ENCODE measurements around the gene SH3RF3.

SH3RF3 gene

DNA sequence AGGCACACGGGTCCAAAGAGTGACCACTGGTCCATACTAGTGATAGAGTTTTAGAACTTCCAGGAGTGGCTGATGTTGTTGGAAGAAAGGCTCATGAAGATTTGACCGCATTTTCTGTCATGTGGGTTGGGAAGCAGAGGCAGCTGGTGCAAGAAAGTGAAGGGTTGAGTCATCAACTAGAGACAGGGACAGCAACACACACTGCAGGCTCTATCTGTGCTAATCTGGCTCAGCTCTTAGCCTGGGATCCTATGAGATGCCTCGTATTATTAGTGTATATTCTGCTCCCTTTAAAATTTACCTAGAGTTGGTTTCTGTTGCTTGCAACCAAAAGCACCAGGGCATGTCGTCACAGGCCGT, 2.5 kb upstream of the SH3RF3 start:
- TF ChIP-seq CTCF (IDR thresholded peaks at IDR 0.05; ENCODE audit: borderline replicate concordance, insufficient read depth, low read depth, low read length) = no peak
- H3K4me3 ChIP-seq (ENCODE audit: low read depth, low read length) = no peak overlapping the region

DNA sequence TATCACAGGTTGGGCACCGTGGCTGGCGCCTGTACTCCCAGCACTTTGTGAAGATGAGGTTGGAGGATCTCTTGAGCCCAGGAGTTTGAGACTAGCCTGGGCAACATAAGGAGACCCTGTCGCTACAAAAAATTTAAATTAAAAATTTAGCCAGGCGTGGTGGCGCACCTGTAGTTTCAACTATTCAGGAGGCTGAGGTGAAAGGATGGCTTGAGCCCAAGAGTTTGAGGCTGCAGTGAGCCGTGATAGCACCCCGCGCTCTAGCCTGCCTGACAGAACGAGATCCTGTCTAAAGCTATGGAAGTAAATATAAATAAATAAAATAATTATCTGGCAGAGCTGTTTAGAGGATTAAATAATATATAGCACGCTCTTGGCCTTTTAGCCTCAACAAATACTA, 1.4 kb upstream of the SH3RF3 start:
- no peak overlapping the region for H3K4me3 ChIP-seq (ENCODE audit: low read depth, low read length)
- TF ChIP-seq CTCF (IDR thresholded peaks at IDR 0.05; ENCODE audit: borderline replicate concordance, insufficient read depth, low read depth, low read length) = no peak

GRCh38 chr2:109128048-109128615, 873 bp upstream of the SH3RF3 start:
- peak; percentile 83 for TF ChIP-seq CTCF (IDR thresholded peaks at IDR 0.05; ENCODE audit: borderline replicate concordance, insufficient read depth, low read depth, low read length)
- H3K4me3 ChIP-seq (ENCODE audit: low read depth, low read length) = no peak overlapping the region

- no peak for TF ChIP-seq CTCF (IDR thresholded peaks at IDR 0.05; ENCODE audit: borderline replicate concordance, insufficient read depth, low read depth, low read length)
Measured at GRCh38 chr2:109129356-109129920, 433 bp downstream of the SH3RF3 start.

GRCh38 chr2:109129921-109130722, 1.1 kb downstream of the SH3RF3 start:
- no peak overlapping the region for H3K4me3 ChIP-seq (ENCODE audit: low read depth, low read length)
- no peak for TF ChIP-seq CTCF (IDR thresholded peaks at IDR 0.05; ENCODE audit: borderline replicate concordance, insufficient read depth, low read depth, low read length)

More at GRCh38 chr2:109129356-109129920, 433 bp downstream of the SH3RF3 start:
- no peak overlapping the region for H3K4me3 ChIP-seq (ENCODE audit: low read depth, low read length)

- H3K4me3 ChIP-seq (ENCODE audit: low read depth, low read length) = no peak overlapping the region
- TF ChIP-seq CTCF (IDR thresholded peaks at IDR 0.05; ENCODE audit: borderline replicate concordance, insufficient read depth, low read depth, low read length) = no peak
Measured at GRCh38 chr2:109130723-109130995, 1.7 kb downstream of the SH3RF3 start.

DNA sequence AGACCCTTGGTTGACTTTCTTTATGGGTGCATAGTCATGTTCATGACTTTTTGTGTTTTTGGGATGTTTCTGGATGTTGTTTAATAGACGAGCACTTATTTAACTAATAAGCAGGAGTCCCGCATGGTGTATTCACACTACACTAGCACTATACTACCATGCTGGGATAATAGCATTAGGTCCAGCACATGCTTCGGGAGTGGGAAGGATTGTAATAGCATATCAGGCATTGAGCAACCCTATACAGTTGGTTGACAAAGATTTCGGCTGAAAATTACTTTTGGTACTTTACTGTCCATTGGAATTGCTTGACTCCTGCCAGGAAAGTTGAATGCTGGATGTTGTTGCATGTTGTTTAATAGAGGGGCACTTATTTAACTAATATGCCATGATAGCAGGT, 2.8 kb downstream of the SH3RF3 start:
- no peak overlapping the region for H3K4me3 ChIP-seq (ENCODE audit: low read depth, low read length)
- TF ChIP-seq CTCF (IDR thresholded peaks at IDR 0.05; ENCODE audit: borderline replicate concordance, insufficient read depth, low read depth, low read length) = no peak
